Astrocyte of the spinal cord (primary cell): ENCODE results near the gene PDHB.

Experiments used
- DNase-seq: peaks from one replicate; pipeline ENCODE4 v3.0.0; 2011; ENCODE audit warnings: low read depth, low spot score
- H3K4me3 ChIP-seq: 2 replicates; pipeline ENCODE4 v1.5.1; 2011; ENCODE audit warnings: low read depth, mild to moderate bottlenecking, low read length, moderate library complexity
- in situ Hi-C: cut with HindIII; loops from 2 replicates; pipeline ENCODE4 v1.10.0; 2017; ENCODE audit warnings: low sequenced_read_pairs
- TF ChIP-seq, protein P1 (sequence below): IDR thresholded peaks from 2 replicates; pipeline ENCODE4 v1.5.1; 2012; ENCODE audit warnings: low read depth, mild to moderate bottlenecking, low read length, inconsistent platforms

PDHB gene

DNA sequence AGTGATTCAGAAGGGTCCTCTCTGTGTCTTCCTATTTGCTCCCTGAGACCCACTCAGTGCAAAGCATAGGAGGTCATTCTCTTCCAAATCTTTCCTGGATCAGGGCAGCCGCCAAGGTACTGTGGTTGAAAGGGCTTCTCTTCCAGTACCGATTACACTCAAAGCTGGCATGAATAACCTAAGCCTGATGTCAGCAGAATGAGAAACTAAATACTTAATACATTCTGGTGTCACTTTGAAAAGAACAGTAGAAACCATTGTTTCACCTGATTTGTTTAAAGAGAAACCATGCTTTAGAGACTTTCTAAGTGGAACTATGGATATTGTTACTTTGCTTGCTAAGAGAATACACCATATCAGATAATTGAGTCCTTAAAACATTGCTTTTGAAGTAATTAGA lies 50.2 kb downstream of the PDHB start:
- H3K4me3 ChIP-seq, result no peak overlapping the region
- in situ Hi-C loops, result no loop called here
- DNase-seq, result peak; percentile 83
- TF ChIP-seq, protein P1, sequence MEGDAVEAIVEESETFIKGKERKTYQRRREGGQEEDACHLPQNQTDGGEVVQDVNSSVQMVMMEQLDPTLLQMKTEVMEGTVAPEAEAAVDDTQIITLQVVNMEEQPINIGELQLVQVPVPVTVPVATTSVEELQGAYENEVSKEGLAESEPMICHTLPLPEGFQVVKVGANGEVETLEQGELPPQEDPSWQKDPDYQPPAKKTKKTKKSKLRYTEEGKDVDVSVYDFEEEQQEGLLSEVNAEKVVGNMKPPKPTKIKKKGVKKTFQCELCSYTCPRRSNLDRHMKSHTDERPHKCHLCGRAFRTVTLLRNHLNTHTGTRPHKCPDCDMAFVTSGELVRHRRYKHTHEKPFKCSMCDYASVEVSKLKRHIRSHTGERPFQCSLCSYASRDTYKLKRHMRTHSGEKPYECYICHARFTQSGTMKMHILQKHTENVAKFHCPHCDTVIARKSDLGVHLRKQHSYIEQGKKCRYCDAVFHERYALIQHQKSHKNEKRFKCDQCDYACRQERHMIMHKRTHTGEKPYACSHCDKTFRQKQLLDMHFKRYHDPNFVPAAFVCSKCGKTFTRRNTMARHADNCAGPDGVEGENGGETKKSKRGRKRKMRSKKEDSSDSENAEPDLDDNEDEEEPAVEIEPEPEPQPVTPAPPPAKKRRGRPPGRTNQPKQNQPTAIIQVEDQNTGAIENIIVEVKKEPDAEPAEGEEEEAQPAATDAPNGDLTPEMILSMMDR, result no peak

DNA sequence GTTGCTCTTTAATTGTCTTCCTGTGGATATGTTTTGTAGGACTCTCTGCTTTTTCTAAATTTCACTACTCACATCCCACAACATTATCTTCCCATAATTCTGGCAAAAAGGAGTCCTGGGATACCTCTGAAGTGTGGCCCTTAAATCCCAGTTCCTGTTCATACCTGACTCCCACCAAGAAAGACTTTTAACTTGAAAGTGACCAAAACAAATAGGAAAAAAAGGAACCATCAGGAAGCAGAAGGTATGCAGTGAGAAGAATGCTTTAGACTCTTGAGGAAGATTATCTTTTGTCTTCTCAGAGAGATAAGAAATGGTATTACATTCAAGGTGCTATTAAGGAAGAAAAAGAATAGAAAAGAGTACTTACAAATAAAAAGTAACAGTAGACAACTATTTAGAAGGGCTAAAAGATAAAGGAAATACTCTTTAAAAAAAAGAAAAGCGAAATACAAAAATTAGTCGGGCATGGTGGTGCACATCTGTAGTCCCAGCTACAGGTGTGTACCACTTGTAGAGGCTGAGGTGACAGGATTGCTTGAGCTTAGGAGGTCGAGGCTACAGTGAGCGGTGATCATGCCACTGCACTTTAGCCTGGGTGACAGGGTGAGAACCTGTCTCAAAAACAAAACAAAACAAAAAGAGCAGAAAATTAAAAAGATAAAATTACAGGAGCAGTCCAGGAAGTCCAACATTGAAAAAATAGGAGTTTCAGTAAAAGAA lies 54.1 kb downstream of the PDHB start:
- in situ Hi-C loops, result no loop called here
- no peak overlapping the region for H3K4me3 ChIP-seq

DNA sequence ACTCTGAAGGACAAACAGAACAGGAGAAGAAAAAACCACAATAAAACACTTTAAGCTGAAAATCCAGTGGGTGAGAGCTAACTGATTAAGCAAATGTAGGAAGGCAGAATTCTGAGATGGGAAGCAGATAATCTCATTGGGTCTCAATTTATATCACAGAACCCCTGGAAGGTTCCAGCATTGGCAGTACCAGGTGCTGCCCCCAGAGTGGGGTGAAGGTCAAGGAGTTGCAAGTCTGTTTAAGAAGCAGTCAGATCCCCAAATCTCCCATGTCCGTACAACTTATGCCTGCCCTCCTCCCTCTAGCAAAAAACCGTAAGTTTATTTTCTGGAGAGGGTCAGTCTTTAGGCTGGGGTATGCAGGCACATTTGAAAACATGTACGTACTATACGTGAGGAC lies 55.9 kb downstream of the PDHB start:
- in situ Hi-C loops, result no loop called here
- TF ChIP-seq, protein P1, result no peak
- DNase-seq, result no peak
- H3K4me3 ChIP-seq, result no peak overlapping the region

More for the DNA sequence above, 54.1 kb downstream of the PDHB start:
- DNase-seq, result no peak
- TF ChIP-seq, protein P1, result no peak
